B cell (primary cell): ENCODE results near the gene CNTNAP2. TPM values are rescaled to one million over a fixed set of nuclear protein-coding genes. Genes with fewer than 3 reads are reported as not detected.

Source experiments
- ATAC-seq: fragments of 200-7000 bp; cut with Tn5 transposase; one replicate; pipeline ENCODE4 v1.10.0; 2021; ENCODE audit warnings: low read depth, mild to moderate bottlenecking, moderate number of reproducible peaks, moderate library complexity
- CTCF ChIA-PET: fragments of 350-600 bp; sonication (Branson Sonifier 250); formaldehyde crosslinking; loops from one replicate; lab custom pipeline; 2021; ENCODE audit warnings: antibody characterized with exemption, inconsistent platforms; lab: Charles Lee
- POLR2A ChIA-PET: fragments of 350-600 bp; sonication (Branson Sonifier 250); formaldehyde crosslinking; loops from one replicate; lab custom pipeline; 2021; ENCODE audit warnings: antibody characterized with exemption; lab: Charles Lee
- DNase-seq: peaks from one replicate; pipeline ENCODE4 v3.0.0; 2013
- H2AFZ ChIP-seq: 2 replicates; pipeline ENCODE4 v1.6.1; 2012; ENCODE audit warnings: mild to moderate bottlenecking, low read depth, low read length; ENCODE audit not compliant: insufficient read depth, poor library complexity, severe bottlenecking
- H3K27ac ChIP-seq, 2 donors: 1 replicate in 1 of 2; 2 replicates in 1 of 2; pipeline ENCODE4 v1.5.1; 2012 to 2013; ENCODE audit warnings: low read length in 2 of 2, mild to moderate bottlenecking in 2 of 2, moderate library complexity in 1 of 2
- H3K27me3 ChIP-seq, 4 experiments: fragments of 200-600 bp in 1 of 4; sonication (generic) in 1 of 4; replicated peaks in 1 of 4; 1 replicate in 2 of 4; 2 replicates in 2 of 4; pipeline versions ENCODE4 v1.6.1 to v1.7.0; 2013 to 2016; ENCODE audit warnings: low read length in 3 of 4, mild to moderate bottlenecking in 2 of 4, mixed read lengths in 1 of 4, moderate library complexity in 1 of 4; ENCODE audit not compliant: insufficient read depth in 4 of 4, control insufficient read depth in 3 of 4; ENCODE audit errors: control extremely low read depth in 1 of 4
- H3K36me3 ChIP-seq, 2 experiments: replicated peaks in 1 of 2; 1 replicate in 1 of 2; 2 replicates in 1 of 2; pipeline versions ENCODE4 v1.6.1 to v1.7.1; 2013; ENCODE audit warnings: low read length in 1 of 2; ENCODE audit not compliant: insufficient read depth in 2 of 2, control insufficient read depth in 1 of 2; ENCODE audit errors: control extremely low read depth in 1 of 2, extremely low read depth in 1 of 2
- H3K4me1 ChIP-seq, 2 donors: fragments of 200-600 bp in 1 of 2; sonication (generic) in 1 of 2; 1 replicate in 1 of 2; 2 replicates in 1 of 2; pipeline versions ENCODE4 v1.5.1 to v1.6.1; 2013 to 2017; ENCODE audit warnings: low read length in 2 of 2; ENCODE audit not compliant: control insufficient read depth in 2 of 2, insufficient read depth in 2 of 2
- H3K4me2 ChIP-seq: replicated peaks from 2 replicates; pipeline ENCODE3; 2012; ENCODE audit warnings: mild to moderate bottlenecking, low read depth, low read length; ENCODE audit not compliant: poor library complexity, severe bottlenecking
- H3K4me3 ChIP-seq, 5 experiments: fragments of 200-600 bp in 1 of 5; sonication (generic) in 1 of 5; 1 replicate in 3 of 5; 2 replicates in 2 of 5; pipeline versions ENCODE4 v1.5.1 to v1.7.0; 2011 to 2016; ENCODE audit warnings: low read length in 4 of 5, mild to moderate bottlenecking in 4 of 5, low read depth in 2 of 5, control low read depth in 1 of 5, moderate library complexity in 1 of 5; ENCODE audit not compliant: insufficient read depth in 1 of 5; ENCODE audit errors: control extremely low read depth in 1 of 5, extremely low read depth in 1 of 5
- H3K79me2 ChIP-seq: fragments of 200-600 bp; sonication (generic); one replicate; pipeline ENCODE4 v1.6.0; 2016; ENCODE audit warnings: low read length; ENCODE audit not compliant: control insufficient read depth, insufficient read depth
- H3K9ac ChIP-seq: fragments of 200-600 bp; sonication (generic); 2 replicates; pipeline ENCODE4 v1.6.1; 2017; ENCODE audit warnings: mild to moderate bottlenecking, low read length, moderate library complexity
- H3K9me3 ChIP-seq, 3 donors: one replicate each; pipeline versions ENCODE4 v1.6.1 to v1.7.1; 2013; ENCODE audit warnings: low read length in 2 of 3; ENCODE audit not compliant: control insufficient read depth in 2 of 3, insufficient read depth in 1 of 3; ENCODE audit errors: control extremely low read depth in 1 of 3
- H4K20me1 ChIP-seq: 2 replicates; pipeline ENCODE4 v1.6.0; 2012; ENCODE audit warnings: mild to moderate bottlenecking, low read length; ENCODE audit not compliant: insufficient read depth, control insufficient read depth, poor library complexity, severe bottlenecking
- H3K27ac Mint-ChIP-seq: one replicate; pipeline ENCODE4 v1.8.0; 2021; ENCODE audit warnings: mixed read lengths
- H3K27me3 Mint-ChIP-seq: one replicate; pipeline ENCODE4 v1.8.0; 2021; ENCODE audit warnings: mixed read lengths
- H3K4me1 Mint-ChIP-seq: one replicate; pipeline ENCODE4 v1.8.0; 2021; ENCODE audit warnings: mixed read lengths
- H3K4me3 Mint-ChIP-seq: one replicate; pipeline ENCODE4 v1.8.0; 2021; ENCODE audit warnings: mixed read lengths
- H3K9me3 Mint-ChIP-seq: one replicate; pipeline ENCODE4 v1.8.0; 2022; ENCODE audit warnings: mixed read lengths; ENCODE audit not compliant: insufficient read depth
- CTCF ChIP-seq: fragments of 200-600 bp; IDR thresholded peaks from one replicate; pipeline ENCODE4 v1.8.0; 2022; ENCODE audit warnings: antibody characterized with exemption, mild to moderate bottlenecking
- EZH2 ChIP-seq: IDR thresholded peaks from 2 replicates; pipeline ENCODE4 v1.6.1; 2012; ENCODE audit warnings: borderline replicate concordance, low read depth, mild to moderate bottlenecking, moderate library complexity, low read length; ENCODE audit not compliant: insufficient read depth, poor library complexity, severe bottlenecking
- WGBS: methylation state at CpG from one replicate; pipeline ENCODE4 v1.1.5; 2013; ENCODE audit warnings: missing lambda C conversion rate; ENCODE audit not compliant: insufficient coverage; 5-methylcytosine and 5-hydroxymethylcytosine counted together
- intact Hi-C: fragments of 100-400 bp; cut with micrococcal nuclease; formaldehyde crosslinking; loops from one replicate; pipeline ENCODE4 v1.10.0; 2022
- polyA plus RNA-seq: library from polyadenylated mRNA; depleted of rRNA; stranded (reverse); fragments of >200 nt; gene quantifications from 2 replicates; pipeline ENCODE4 v1.2.3, GENCODE V29; 2012
- total RNA-seq, 2 donors: library from RNA; stranded (reverse); fragments of 120-200 nt in 1 of 2; gene quantifications; 1 replicate in 1 of 2; 2 replicates in 1 of 2; pipeline versions ENCODE4 v1.2.3 to v1.2.4, GENCODE V29; 2013 to 2022

Gene CNTNAP2
- total and polyA plus RNA-seq, 2 donors (not counting 1 experiment from before 2014, with no cell fraction given) = 7.4 to 16.6 TPM

- no peaks in the 10 kb centered on the region for H3K27me3 ChIP-seq
- H2AFZ ChIP-seq = no peak overlapping the region
- no peaks in the 10 kb centered on the region for H3K9me3 Mint-ChIP-seq
- H3K4me2 ChIP-seq = no peak overlapping the region
- no peaks in the 10 kb centered on the region for H3K4me1 Mint-ChIP-seq
- H3K27ac Mint-ChIP-seq = no peak overlapping the region
- DNase-seq (no peak), ATAC-seq (no peak)
- ChIA-PET CTCF (no interaction called here), POLR2A (no interaction called here)
- TF ChIP-seq EZH2 (no peak), CTCF (no peak)
- H4K20me1 ChIP-seq = no peaks in the 10 kb centered on the region
- H3K4me3 Mint-ChIP-seq = no peak overlapping the region
- no peaks in the 10 kb centered on the region for H3K4me1 ChIP-seq
- no peaks in the 10 kb centered on the region for H3K79me2 ChIP-seq
- no peaks in the 10 kb centered on the region for H3K9me3 ChIP-seq
- WGBS = no CpG with 5 or more reads among the region's 4 CpGs
- no peak overlapping the region for H3K4me3 ChIP-seq
- no peak overlapping the region for H3K27ac ChIP-seq
- no peak overlapping the region for H3K9ac ChIP-seq
- H3K27me3 Mint-ChIP-seq = no peaks in the 10 kb centered on the region
- intact Hi-C loops = no loop called here
- no peaks in the 10 kb centered on the region for H3K36me3 ChIP-seq
Measured at GRCh38 chr7:147014286-147014955, 897.8 kb downstream of the CNTNAP2 start.

- H3K4me2 ChIP-seq = no peak overlapping the region
- H3K4me3 ChIP-seq = no peak overlapping the region
- H3K36me3 ChIP-seq = no peaks in the 10 kb centered on the region
- Mint-ChIP-seq H3K27ac (no peak overlapping the region), H3K9me3 (no peaks in the 10 kb centered on the region), H3K27me3 (no peaks in the 10 kb centered on the region), H3K4me3 (no peak overlapping the region), H3K4me1 (no peaks in the 10 kb centered on the region)
- intact Hi-C loops = no loop called here
- ATAC-seq (no peak), DNase-seq (no peak)
- H3K79me2 ChIP-seq = no peaks in the 10 kb centered on the region
- ChIA-PET POLR2A (no interaction called here), CTCF (no interaction called here)
- no peaks in the 10 kb centered on the region for H3K4me1 ChIP-seq
- TF ChIP-seq CTCF = no peak
- TF ChIP-seq EZH2 = no peak
- H3K27ac ChIP-seq = no peak overlapping the region
- no peaks in the 10 kb centered on the region for H3K27me3 ChIP-seq
- H3K9me3 ChIP-seq = no peaks in the 10 kb centered on the region
- no peaks in the 10 kb centered on the region for H4K20me1 ChIP-seq
- no peak overlapping the region for H3K9ac ChIP-seq
- no peak overlapping the region for H2AFZ ChIP-seq
- 90% methylated on average over 3 of the region's 5 CpGs for WGBS
Measured at GRCh38 chr7:147015999-147016398, 899.4 kb downstream of the CNTNAP2 start.
